Measurements from ENCODE around the gene ACSF2. TPM values are rescaled to one million over a fixed set of nuclear protein-coding genes. Genes with fewer than 3 reads are reported as not detected.

The ACSF2 gene
- total RNA-seq, result 4.5 and 8.0 TPM in 2 replicates

GRCh38 chr17:50425682-50426471, at the start of gene ACSF2:
TSS of gene ACSF2 (plus strand) at chr17:50426218. CDS start at chr17:50426262, 44 bp downstream.

GRCh38 chr17:50397111-50397918, 28.7 kb upstream of the ACSF2 start, which contains the start of gene LRRC59:
TSS of gene LRRC59 (minus strand) at chr17:50397523. CDS start at chr17:50397317, 206 bp downstream.

GRCh38 chr17:50468304-50469207, 42.5 kb downstream of the ACSF2 start, which contains the start of gene CHAD:
TSS of gene CHAD (minus strand) at chr17:50468880. CDS start at chr17:50468813, 67 bp downstream.

GRCh38 chr17:50478391-50479381, 52.7 kb downstream of the ACSF2 start, which contains the start of gene RSAD1:
TSS of gene RSAD1 (plus strand) at chr17:50478860. CDS start at chr17:50478885, 25 bp downstream.

GRCh38 chr17:50507871-50508572, 82.0 kb downstream of the ACSF2 start, which contains the start of gene MYCBPAP:
TSS of gene MYCBPAP (plus strand) at chr17:50508439. CDS start at chr17:50508675, 236 bp downstream.

Small RNA genes within 50 kb of the gene (small RNA-seq; reads per million reads assigned to genes)
- gene RF00019, result not detected

Other genes with a start within 250 kb of the ACSF2 start
- 0.66 and 1.3 TPM in 2 replicates for gene COL1A1, start 224.6 kb upstream of the ACSF2 start, total RNA-seq
- gene TMEM92, start 151.8 kb upstream of the ACSF2 start, total RNA-seq, result 0.07 TPM in 1 of 2 replicates, not detected in the other
- 21.5 and 27.0 TPM in 2 replicates for gene XYLT2, start 80.1 kb upstream of the ACSF2 start, total RNA-seq
- gene MRPL27, start 53.0 kb upstream of the ACSF2 start, total RNA-seq, result 59.6 and 60.8 TPM in 2 replicates
- 4.7 and 8.5 TPM in 2 replicates for gene EME1, start 53.0 kb upstream of the ACSF2 start, total RNA-seq
- 243 and 261 TPM in 2 replicates for gene LRRC59, start 28.7 kb upstream of the ACSF2 start, total RNA-seq
- gene CHAD, start 42.7 kb downstream of the ACSF2 start, total RNA-seq, result not detected in 2 replicates
- 28.9 and 30.5 TPM in 2 replicates for gene RSAD1, start 52.6 kb downstream of the ACSF2 start, total RNA-seq
- gene MYCBPAP, start 82.2 kb downstream of the ACSF2 start, total RNA-seq, result 0.53 and 1.2 TPM in 2 replicates
- 0.07 and 0.13 TPM in 2 replicates for gene EPN3, start 106.5 kb downstream of the ACSF2 start, total RNA-seq
- gene SPATA20, start 121.0 kb downstream of the ACSF2 start, total RNA-seq, result 39.8 and 44.0 TPM in 2 replicates
- gene CACNA1G, start 134.5 kb downstream of the ACSF2 start, total RNA-seq, result not detected in 2 replicates
- gene ABCC3, start 208.7 kb downstream of the ACSF2 start, total RNA-seq, result 3.9 and 4.7 TPM in 2 replicates